Measurements from ENCODE around the gene LCE1D.

The LCE1D gene

GRCh38 chr1:152759453-152760173, 36.9 kb upstream of the LCE1D start:
- no peak for TF ChIP-seq CTCF (IDR thresholded peaks at IDR 0.05; ENCODE audit: low read length, missing control alignments)
- DNase-seq (ENCODE audit: low read depth) = no peak

GRCh38 chr1:152760551-152761190, 35.9 kb upstream of the LCE1D start:
- DNase-seq (ENCODE audit: low read depth) = no peak
- TF ChIP-seq CTCF (IDR thresholded peaks at IDR 0.05; ENCODE audit: low read length, missing control alignments) = no peak

More at GRCh38 chr1:152759453-152760173, 36.9 kb upstream of the LCE1D start:
- H3K4me3 ChIP-seq (replicated peaks; ENCODE audit: low read depth, low read length) = no peak overlapping the region

GRCh38 chr1:152761609-152762213, 34.8 kb upstream of the LCE1D start:
- TF ChIP-seq CTCF (IDR thresholded peaks at IDR 0.05; ENCODE audit: low read length, missing control alignments) = no peak

More at GRCh38 chr1:152760551-152761190, 35.9 kb upstream of the LCE1D start:
- no peak overlapping the region for H3K4me3 ChIP-seq (replicated peaks; ENCODE audit: low read depth, low read length)

GRCh38 chr1:152768847-152769533, 27.5 kb upstream of the LCE1D start:
- TF ChIP-seq CTCF (IDR thresholded peaks at IDR 0.05; ENCODE audit: low read length, missing control alignments) = no peak
- no peak for DNase-seq (ENCODE audit: low read depth)
- no peak overlapping the region for H3K4me3 ChIP-seq (replicated peaks; ENCODE audit: low read depth, low read length)

More at GRCh38 chr1:152761609-152762213, 34.8 kb upstream of the LCE1D start:
- no peak for DNase-seq (ENCODE audit: low read depth)
- H3K4me3 ChIP-seq (replicated peaks; ENCODE audit: low read depth, low read length) = no peak overlapping the region

- no peak for DNase-seq (ENCODE audit: low read depth)
- no peak for TF ChIP-seq CTCF (IDR thresholded peaks at IDR 0.05; ENCODE audit: low read length, missing control alignments)
- no peak overlapping the region for H3K4me3 ChIP-seq (replicated peaks; ENCODE audit: low read depth, low read length)
These were observed 26.1 kb upstream of the LCE1D start for GRCh38 chr1:152770411-152770810.

- no peak within 1 kb of the TSS for H3K4me3 ChIP-seq (replicated peaks; ENCODE audit: low read depth, low read length)
- no peak for DNase-seq (ENCODE audit: low read depth)
- TF ChIP-seq CTCF (IDR thresholded peaks at IDR 0.05; ENCODE audit: low read length, missing control alignments) = no peak
These were observed 21.6 kb upstream of the LCE1D start, which contains the start of gene LCE1F for GRCh38 chr1:152774875-152775274. Gene LCE1F, plus strand, starts transcription at chr1:152775140. Its CDS starts 1,232 bp downstream, at chr1:152776372.

Measured in fibroblast of pulmonary artery (primary cell).